ENCODE measurements around the gene FAS. TPM values are rescaled to one million over a fixed set of nuclear protein-coding genes. Genes with fewer than 3 reads are reported as not detected.

Gene FAS
- total and polyA plus RNA-seq, 2 experiments from 2014 or later, result 3.1 to 4.3 TPM

- no peak overlapping the region for H3K4me2 ChIP-seq
- H3K4me1 Mint-ChIP-seq, result peaks cover 4% of the 10 kb centered on the region; the same call in 2 of the 3 replicates
- ATAC-seq, result no peak
These were observed 29.3 kb upstream of the FAS start for GRCh38 chr10:88961266-88961665.

GRCh38 chr10:88962336-88962735 lies 28.3 kb upstream of the FAS start:
- Histone ChIP-seq H3K4me2 (no peak overlapping the region), H3K9me2 (ENCODE audit: insufficient read depth) (no peaks in the 10 kb centered on the region), H3K27me3 (ENCODE audit: insufficient read depth) (no peaks in the 10 kb centered on the region), H3K4me1 (ENCODE audit: insufficient read depth) (no peaks in the 10 kb centered on the region), H4K20me1 (replicated peaks; ENCODE audit: insufficient read depth) (no peaks in the 10 kb centered on the region), H3K4me3 (no peak overlapping the region), H2AFZ (no peak overlapping the region), H3F3A (replicated peaks; ENCODE audit: low read depth) (no peaks in the 10 kb centered on the region), H3K27ac (ENCODE audit: low read depth) (no peak overlapping the region), H3K36me3 (ENCODE audit: insufficient read depth) (no peaks in the 10 kb centered on the region), H3K79me2 (replicated peaks; ENCODE audit: insufficient read depth) (no peaks in the 10 kb centered on the region)
- H3K27me3 Mint-ChIP-seq (ENCODE audit: insufficient read depth, low read depth, poor library complexity), result no peaks in the 10 kb centered on the region
- no peaks in the 10 kb centered on the region for H3K9me3 Mint-ChIP-seq
- no peak overlapping the region for H3K4me3 Mint-ChIP-seq
- no peak for ATAC-seq
- DNase-seq (ENCODE audit: low spot score), result no peak
- no peaks in the 10 kb centered on the region for H3K36me3 Mint-ChIP-seq (ENCODE audit: low read depth)
- no peak overlapping the region for H3K27ac Mint-ChIP-seq
- TF ChIP-seq ZNF331 (CRISPR knock-in tag; IDR thresholded peaks at IDR 0.05; ENCODE audit: low read depth) (no peak), JUNB (IDR thresholded peaks at IDR 0.05; ENCODE audit: unreplicated experiment) (no peak), ETS1 (IDR thresholded peaks at IDR 0.05) (no peak), EZH2phosphoT487 (IDR thresholded peaks at IDR 0.05; ENCODE audit: unreplicated experiment) (no peak)
- peaks cover 4% of the 10 kb centered on the region; the same call in 2 of the 3 replicates for H3K4me1 Mint-ChIP-seq

More at GRCh38 chr10:88961266-88961665, 29.3 kb upstream of the FAS start:
- no peak for DNase-seq (ENCODE audit: low spot score)
- Histone ChIP-seq H3K27me3 (ENCODE audit: insufficient read depth) (no peaks in the 10 kb centered on the region), H3F3A (replicated peaks; ENCODE audit: low read depth) (no peaks in the 10 kb centered on the region), H3K27ac (ENCODE audit: low read depth) (no peak overlapping the region), H3K9me2 (ENCODE audit: insufficient read depth) (no peaks in the 10 kb centered on the region), H3K4me3 (no peak overlapping the region), H4K20me1 (replicated peaks; ENCODE audit: insufficient read depth) (no peaks in the 10 kb centered on the region), H3K4me1 (ENCODE audit: insufficient read depth) (no peaks in the 10 kb centered on the region), H3K79me2 (replicated peaks; ENCODE audit: insufficient read depth) (no peaks in the 10 kb centered on the region), H3K36me3 (ENCODE audit: insufficient read depth) (no peaks in the 10 kb centered on the region), H2AFZ (no peak overlapping the region)
- Mint-ChIP-seq H3K9me3 (no peaks in the 10 kb centered on the region), H3K36me3 (ENCODE audit: low read depth) (no peaks in the 10 kb centered on the region), H3K4me3 (no peak overlapping the region), H3K27ac (no peak overlapping the region), H3K27me3 (ENCODE audit: insufficient read depth, low read depth, poor library complexity) (no peaks in the 10 kb centered on the region)
- no peak for TF ChIP-seq POLR2AphosphoS5 (IDR thresholded peaks at IDR 0.05; ENCODE audit: low read depth)
- no peak for TF ChIP-seq ETS1 (IDR thresholded peaks at IDR 0.05)
- no peak for TF ChIP-seq NANOG (IDR thresholded peaks at IDR 0.05; ENCODE audit: borderline replicate concordance)
- TF ChIP-seq JUNB (IDR thresholded peaks at IDR 0.05; ENCODE audit: unreplicated experiment), result no peak
- TF ChIP-seq, protein P1, sequence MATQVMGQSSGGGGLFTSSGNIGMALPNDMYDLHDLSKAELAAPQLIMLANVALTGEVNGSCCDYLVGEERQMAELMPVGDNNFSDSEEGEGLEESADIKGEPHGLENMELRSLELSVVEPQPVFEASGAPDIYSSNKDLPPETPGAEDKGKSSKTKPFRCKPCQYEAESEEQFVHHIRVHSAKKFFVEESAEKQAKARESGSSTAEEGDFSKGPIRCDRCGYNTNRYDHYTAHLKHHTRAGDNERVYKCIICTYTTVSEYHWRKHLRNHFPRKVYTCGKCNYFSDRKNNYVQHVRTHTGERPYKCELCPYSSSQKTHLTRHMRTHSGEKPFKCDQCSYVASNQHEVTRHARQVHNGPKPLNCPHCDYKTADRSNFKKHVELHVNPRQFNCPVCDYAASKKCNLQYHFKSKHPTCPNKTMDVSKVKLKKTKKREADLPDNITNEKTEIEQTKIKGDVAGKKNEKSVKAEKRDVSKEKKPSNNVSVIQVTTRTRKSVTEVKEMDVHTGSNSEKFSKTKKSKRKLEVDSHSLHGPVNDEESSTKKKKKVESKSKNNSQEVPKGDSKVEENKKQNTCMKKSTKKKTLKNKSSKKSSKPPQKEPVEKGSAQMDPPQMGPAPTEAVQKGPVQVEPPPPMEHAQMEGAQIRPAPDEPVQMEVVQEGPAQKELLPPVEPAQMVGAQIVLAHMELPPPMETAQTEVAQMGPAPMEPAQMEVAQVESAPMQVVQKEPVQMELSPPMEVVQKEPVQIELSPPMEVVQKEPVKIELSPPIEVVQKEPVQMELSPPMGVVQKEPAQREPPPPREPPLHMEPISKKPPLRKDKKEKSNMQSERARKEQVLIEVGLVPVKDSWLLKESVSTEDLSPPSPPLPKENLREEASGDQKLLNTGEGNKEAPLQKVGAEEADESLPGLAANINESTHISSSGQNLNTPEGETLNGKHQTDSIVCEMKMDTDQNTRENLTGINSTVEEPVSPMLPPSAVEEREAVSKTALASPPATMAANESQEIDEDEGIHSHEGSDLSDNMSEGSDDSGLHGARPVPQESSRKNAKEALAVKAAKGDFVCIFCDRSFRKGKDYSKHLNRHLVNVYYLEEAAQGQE (IDR thresholded peaks at IDR 0.05; ENCODE audit: unreplicated experiment), result no peak
- TF ChIP-seq CREB1 (CRISPR knock-in tag; IDR thresholded peaks at IDR 0.05; ENCODE audit: low read depth), result no peak
